NCI-H446 treated with DMSO at 0.1 percent for 48 hours (cell line): ENCODE data around the gene NTRK2.
"Not testable (repeated sequence)": the region's sequence is repeated elsewhere in the genome, so short reads cannot be mapped to it uniquely, and the experiment has no call there.

Experiments
- DNase-seq: peaks from one replicate; lab custom pipeline; 2025; lab: John Stamatoyannopoulos, UW

The NTRK2 gene

GRCh38 chr9:85067792-85068191 lies 398.3 kb downstream of the NTRK2 start:
- no peak for DNase-seq

GRCh38 chr9:85069421-85069820 lies 399.9 kb downstream of the NTRK2 start:
- not testable (repeated sequence) for DNase-seq
